ENCODE measurements around the gene ZNF513.
"Not testable (repeated sequence)": the region's sequence is repeated elsewhere in the genome, so short reads cannot be mapped to it uniquely, and the experiment has no call there.

ZNF513 gene

DNA sequence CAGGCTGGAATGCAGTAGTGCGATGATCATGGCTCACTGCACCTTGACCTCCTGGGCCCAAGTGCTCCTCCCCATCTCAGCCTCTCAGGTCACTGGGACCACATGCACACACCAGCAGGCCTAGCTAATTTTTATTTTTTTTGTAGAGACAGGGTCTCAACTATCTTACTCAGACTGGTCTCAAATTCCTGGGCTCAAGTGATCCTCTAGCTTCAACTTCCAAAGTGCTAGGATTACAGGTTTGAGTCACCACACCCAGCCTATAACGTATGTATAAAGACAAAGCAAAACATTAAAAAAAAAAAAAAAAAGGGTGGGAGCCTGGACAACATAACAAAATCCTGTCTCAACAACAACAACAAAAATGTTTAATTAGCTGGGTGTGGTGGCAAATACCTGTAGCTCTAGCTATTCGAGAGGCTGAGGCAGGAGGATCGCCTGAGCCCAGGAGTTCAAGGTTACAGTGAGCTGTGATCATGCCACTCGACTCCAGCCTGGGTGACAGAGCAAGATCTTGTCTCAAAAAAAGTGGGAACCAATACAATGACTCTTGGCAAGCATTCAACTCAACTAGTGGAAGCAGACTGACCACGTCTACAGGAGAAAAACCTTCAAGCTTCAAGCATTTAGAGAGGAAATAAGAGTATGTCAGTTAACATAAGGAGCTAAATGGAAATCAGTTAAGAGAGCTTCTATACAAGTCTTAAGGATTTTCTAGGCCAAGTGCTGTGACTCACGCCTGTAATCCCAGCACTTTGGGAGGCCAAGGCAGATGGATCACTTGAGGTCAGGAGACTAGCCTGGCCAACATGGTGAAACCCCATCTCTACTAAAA is 26.6 kb downstream of the ZNF513 start:
- DNase-seq: no peak

DNA sequence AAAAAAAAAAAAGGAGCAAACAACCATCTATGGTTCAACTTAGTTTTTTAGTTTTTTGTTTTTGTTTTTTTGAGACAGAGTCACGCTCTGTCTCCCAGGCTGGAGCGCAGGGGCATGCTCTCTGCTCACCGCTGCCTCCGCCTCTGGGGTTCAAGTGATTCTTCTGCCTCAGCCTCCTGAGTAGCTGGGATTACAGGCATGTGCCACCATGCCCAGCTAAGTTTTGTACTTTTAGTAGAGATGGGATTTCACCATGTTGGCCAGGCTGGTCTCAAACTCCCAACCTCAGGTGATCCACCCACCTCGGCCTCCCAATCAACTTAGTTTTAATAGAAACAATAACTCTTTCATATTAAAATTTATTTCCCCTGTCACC is 27.2 kb downstream of the ZNF513 start:
- DNase-seq: not testable (repeated sequence)

- DNase-seq: no peak
These were observed 28.5 kb downstream of the ZNF513 start for GRCh38 chr2:27351802-27352598.

DNA sequence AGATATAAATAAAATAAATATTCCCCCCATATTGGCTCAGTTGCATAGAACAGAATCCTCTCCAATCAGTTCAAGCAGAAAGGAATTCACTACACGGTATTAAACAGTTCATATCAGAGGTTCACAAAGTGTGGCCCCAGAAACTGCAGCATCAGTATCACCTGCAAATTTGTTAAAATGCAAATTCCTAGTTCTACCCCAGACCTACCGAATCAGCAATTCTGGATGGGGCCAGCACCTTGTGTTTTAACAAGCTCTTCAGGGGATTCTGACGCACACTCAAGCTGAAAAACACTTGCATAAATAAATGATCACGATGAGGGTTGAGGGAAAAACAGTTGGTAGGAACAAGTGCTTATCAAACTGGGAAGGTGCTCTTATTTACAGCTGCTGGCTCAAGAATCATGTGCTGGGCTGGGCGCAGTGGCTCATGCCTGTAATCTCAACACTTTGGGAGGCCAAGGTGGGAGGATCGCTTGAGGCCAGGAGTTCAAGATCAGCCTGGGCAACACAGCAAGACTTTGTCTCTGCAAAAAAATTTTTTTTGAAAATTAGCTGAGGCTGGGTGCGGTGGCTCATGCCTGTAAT is 30.3 kb downstream of the ZNF513 start:
- DNase-seq: no peak

DNA sequence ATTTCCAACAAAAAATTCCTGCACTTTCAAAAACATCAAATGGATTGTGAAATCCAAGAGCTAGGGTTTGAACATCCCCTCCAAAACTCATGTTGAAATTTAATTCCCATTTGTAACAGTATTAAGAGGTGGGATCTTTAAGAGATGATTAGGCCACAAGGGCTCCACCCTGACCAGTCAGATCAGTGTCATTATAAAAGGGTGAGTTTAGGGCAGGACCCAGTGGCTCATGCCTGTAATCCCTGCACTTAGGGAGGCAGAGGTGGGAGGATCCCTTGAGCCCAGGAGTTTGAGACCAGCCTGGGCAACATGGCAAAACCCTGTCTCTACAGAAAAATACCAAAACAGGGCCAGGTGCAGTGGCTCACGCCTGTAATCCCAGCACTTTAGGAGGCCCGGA is 32.9 kb downstream of the ZNF513 start:
- DNase-seq: no peak

DNA sequence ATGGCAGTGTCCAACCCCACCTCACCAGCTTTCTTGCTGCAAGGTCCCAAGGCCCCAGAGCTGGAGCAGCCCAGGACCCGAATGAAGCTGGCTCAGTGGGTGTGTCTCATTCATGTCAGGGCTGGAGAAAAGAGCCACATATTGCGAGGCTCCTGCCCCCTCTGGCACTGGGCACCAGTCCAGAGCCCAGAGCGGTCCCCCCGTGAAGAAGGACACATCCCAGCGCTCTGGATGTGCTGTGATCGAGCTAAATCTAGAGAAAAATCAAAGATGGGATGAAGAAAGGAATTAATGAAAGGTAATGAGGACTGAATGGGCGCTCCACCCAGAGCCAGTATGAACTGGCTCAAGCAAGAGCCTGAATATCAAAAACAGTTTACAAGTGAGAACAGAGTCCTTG is 44.4 kb downstream of the ZNF513 start:
- DNase-seq: no peak

DNA sequence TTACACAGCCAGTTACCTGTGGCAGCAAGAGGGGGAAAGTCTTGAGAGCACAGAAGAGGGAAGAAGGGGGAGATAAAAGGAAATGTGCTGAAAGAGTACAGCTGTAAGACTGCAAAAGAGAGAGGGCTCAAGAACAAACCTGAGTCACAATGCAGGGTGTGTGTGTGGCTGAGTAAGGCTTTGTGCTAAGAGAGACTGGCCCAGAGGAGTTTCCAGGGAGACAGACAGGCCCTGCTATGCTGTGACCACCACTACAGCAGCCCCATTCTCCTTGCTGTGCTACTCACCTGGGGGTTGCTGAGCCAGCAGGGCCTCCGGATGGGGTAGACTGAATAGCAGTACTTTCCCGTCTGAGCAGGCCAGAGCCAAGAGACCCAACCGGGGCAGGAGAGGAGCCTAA is 45.2 kb downstream of the ZNF513 start:
- DNase-seq: no peak

All from activated naive CD4-positive, alpha-beta T cell (primary cell).